ENCODE measurements around the gene MTRR.
A peak's percentile ranks its signal among the peaks of the same experiment; 100 is the strongest.

Gene MTRR

GRCh38 chr5:7868773-7869473 is at the start of gene MTRR, which contains the start of gene FASTKD3 (continued):
- TF ChIP-seq ZXDB (tag by site-specific recombination; IDR thresholded peaks at IDR 0.05) (peak; percentile 92), ZFP41 (tag by site-specific recombination; IDR thresholded peaks at IDR 0.05; ENCODE audit: borderline replicate concordance) (no peak)

GRCh38 chr5:7822449-7822848 is 46.5 kb upstream of the MTRR start:
- Histone ChIP-seq H3K36me3 (ENCODE audit: control insufficient read depth in 2 of 2, insufficient read depth in 1 of 2, low read length in 2 of 2) (no peaks in the 10 kb centered on the region), H3K27ac (ENCODE audit: extremely low read depth, low read depth, low read length) (no peak overlapping the region), H3K4me1 (ENCODE audit: control insufficient read depth, insufficient read depth, low read length) (no peaks in the 10 kb centered on the region), H3K9me3 (ENCODE audit: control insufficient read depth, insufficient read depth, low read depth, low read length) (no peaks in the 10 kb centered on the region), H3K4me3 (ENCODE audit: low read depth, low read length) (no peak overlapping the region)
- ChIA-PET POLR2A (no interaction called here), CTCF (interaction anchor here (0.7 to 1.0 kb wide), 2 partner anchors 18 to 562 kb away, joined by 3 read pairs; no protein-coding TSS in a partner anchor)
- TF ChIP-seq ZNF2 (tag by site-specific recombination; IDR thresholded peaks at IDR 0.05) (no peak), ZNF239 (tag by site-specific recombination; IDR thresholded peaks at IDR 0.05) (no peak), ZNF549 (tag by site-specific recombination; IDR thresholded peaks at IDR 0.05) (no peak), KLF16 (tag by site-specific recombination; IDR thresholded peaks at IDR 0.05) (no peak), ZNF660 (tag by site-specific recombination; IDR thresholded peaks at IDR 0.05) (no peak), ZNF350 (tag by site-specific recombination; IDR thresholded peaks at IDR 0.05) (no peak), ZNF302 (tag by site-specific recombination; IDR thresholded peaks at IDR 0.05; ENCODE audit: low read depth) (no peak)
- TF ChIP-seq, protein P1, sequence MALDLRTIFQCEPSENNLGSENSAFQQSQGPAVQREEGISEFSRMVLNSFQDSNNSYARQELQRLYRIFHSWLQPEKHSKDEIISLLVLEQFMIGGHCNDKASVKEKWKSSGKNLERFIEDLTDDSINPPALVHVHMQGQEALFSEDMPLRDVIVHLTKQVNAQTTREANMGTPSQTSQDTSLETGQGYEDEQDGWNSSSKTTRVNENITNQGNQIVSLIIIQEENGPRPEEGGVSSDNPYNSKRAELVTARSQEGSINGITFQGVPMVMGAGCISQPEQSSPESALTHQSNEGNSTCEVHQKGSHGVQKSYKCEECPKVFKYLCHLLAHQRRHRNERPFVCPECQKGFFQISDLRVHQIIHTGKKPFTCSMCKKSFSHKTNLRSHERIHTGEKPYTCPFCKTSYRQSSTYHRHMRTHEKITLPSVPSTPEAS (tag by site-specific recombination; IDR thresholded peaks at IDR 0.05), result peak; percentile 27; the same call in 1 of the 2 replicates

DNA sequence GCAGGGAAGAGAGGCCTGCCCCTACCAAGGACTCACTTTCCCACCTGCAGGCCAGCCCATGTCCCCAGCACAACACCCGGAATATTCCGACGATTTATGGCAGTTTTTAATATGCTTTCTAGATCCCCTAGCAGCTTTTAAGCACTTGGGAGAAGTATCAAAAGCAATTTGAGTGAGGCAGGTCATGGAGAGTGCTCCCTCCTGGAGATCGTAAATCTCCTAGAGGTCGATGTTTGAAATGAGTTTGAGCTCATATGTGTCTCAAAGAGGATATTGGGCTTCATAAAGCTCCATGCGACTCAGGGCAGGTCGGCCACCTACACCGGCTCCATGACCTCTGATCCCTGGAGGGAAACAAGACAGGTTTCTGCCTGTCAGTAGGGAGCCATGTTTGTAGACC is 45.4 kb upstream of the MTRR start:
- H3K36me3 ChIP-seq (ENCODE audit: control insufficient read depth in 2 of 2, insufficient read depth in 1 of 2, low read length in 2 of 2), result no peaks in the 10 kb centered on the region
- CTCF ChIA-PET, result interaction anchor here (0.8 kb wide), 1 partner anchor 32 kb away, joined by 4 read pairs; no protein-coding TSS in a partner anchor
- H3K4me1 ChIP-seq (ENCODE audit: control insufficient read depth, insufficient read depth, low read length), result no peaks in the 10 kb centered on the region

GRCh38 chr5:7824995-7825394 is 44.0 kb upstream of the MTRR start:
- CTCF ChIA-PET, result no interaction called here
- H3K4me1 ChIP-seq (ENCODE audit: control insufficient read depth, insufficient read depth, low read length), result no peaks in the 10 kb centered on the region
- no peak overlapping the region for H3K27ac ChIP-seq (ENCODE audit: extremely low read depth, low read depth, low read length)
- H3K9me3 ChIP-seq (ENCODE audit: control insufficient read depth, insufficient read depth, low read depth, low read length), result no peaks in the 10 kb centered on the region
- POLR2A ChIA-PET, result no interaction called here
- no peaks in the 10 kb centered on the region for H3K36me3 ChIP-seq (ENCODE audit: control insufficient read depth in 2 of 2, insufficient read depth in 1 of 2, low read length in 2 of 2)
- H3K4me3 ChIP-seq (ENCODE audit: low read depth, low read length), result no peak overlapping the region
- TF ChIP-seq ZNF658 (tag by site-specific recombination; IDR thresholded peaks at IDR 0.05), result no peak
- TF ChIP-seq KLF17 (tag by site-specific recombination; IDR thresholded peaks at IDR 0.05), result no peak
- no peak for TF ChIP-seq ZNF791 (tag by site-specific recombination; IDR thresholded peaks at IDR 0.05)
- TF ChIP-seq KLF1 (tag by site-specific recombination; IDR thresholded peaks at IDR 0.05), result no peak
- TF ChIP-seq ZNF785 (tag by site-specific recombination; IDR thresholded peaks at IDR 0.05), result no peak
- no peak for TF ChIP-seq ZNF776 (tag by site-specific recombination; IDR thresholded peaks at IDR 0.05; ENCODE audit: borderline replicate concordance)
- TF ChIP-seq ZNF768 (tag by site-specific recombination; IDR thresholded peaks at IDR 0.05), result peak; percentile 61; the same call in 1 of the 2 replicates

More for the DNA sequence above, 45.4 kb upstream of the MTRR start:
- POLR2A ChIA-PET, result no interaction called here
- no peaks in the 10 kb centered on the region for H3K9me3 ChIP-seq (ENCODE audit: control insufficient read depth, insufficient read depth, low read depth, low read length)
- H3K27ac ChIP-seq (ENCODE audit: extremely low read depth, low read depth, low read length), result no peak overlapping the region
- TF ChIP-seq INSM2 (tag by site-specific recombination; IDR thresholded peaks at IDR 0.05) (no peak), ZIC2 (tag by site-specific recombination; IDR thresholded peaks at IDR 0.05) (peak; percentile 73), ZNF571 (tag by site-specific recombination; IDR thresholded peaks at IDR 0.05) (no peak), ZNF140 (tag by site-specific recombination; IDR thresholded peaks at IDR 0.05) (no peak)
- TF ChIP-seq, protein P2, sequence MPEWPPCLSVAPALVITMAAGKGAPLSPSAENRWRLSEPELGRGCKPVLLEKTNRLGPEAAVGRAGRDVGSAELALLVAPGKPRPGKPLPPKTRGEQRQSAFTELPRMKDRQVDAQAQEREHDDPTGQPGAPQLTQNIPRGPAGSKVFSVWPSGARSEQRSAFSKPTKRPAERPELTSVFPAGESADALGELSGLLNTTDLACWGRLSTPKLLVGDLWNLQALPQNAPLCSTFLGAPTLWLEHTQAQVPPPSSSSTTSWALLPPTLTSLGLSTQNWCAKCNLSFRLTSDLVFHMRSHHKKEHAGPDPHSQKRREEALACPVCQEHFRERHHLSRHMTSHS (tag by site-specific recombination; IDR thresholded peaks at IDR 0.05), result no peak
- no peak overlapping the region for H3K4me3 ChIP-seq (ENCODE audit: low read depth, low read length)

Measured in HEK293 (cell line).